K562 (cell line): Measurements from ENCODE around the gene KMT2C.
"Not testable (repeated sequence)": the region's sequence is repeated elsewhere in the genome, so short reads cannot be mapped to it uniquely, and the experiment has no call there.

Experiments used
- CTBP1 ChIP-seq: fragments of 450-650 bp; IDR thresholded peaks from 2 replicates; pipeline ENCODE4 v1.6.1; 2016; ENCODE audit warnings: borderline replicate concordance
- PKNOX1 ChIP-seq: fragments of 450-650 bp; IDR thresholded peaks from 2 replicates; pipeline ENCODE4 v1.6.1; 2016
- SFPQ ChIP-seq: fragments of 200-400 bp; formaldehyde crosslinking; IDR thresholded peaks from 2 replicates; pipeline ENCODE4 v1.6.1; 2017; ENCODE audit warnings: mild to moderate bottlenecking, low read depth, low read length, moderate library complexity
- SMC3 ChIP-seq: conservative IDR thresholded peaks from 2 replicates; pipeline ENCODE4 v1.6.1; 2011; ENCODE audit warnings: low read depth, low read length, improper control_type of control experiment; ENCODE audit not compliant: insufficient read depth

GRCh38 chr7:152394214-152394613, 41.6 kb downstream of the KMT2C start:
- TF ChIP-seq SFPQ, CTBP1, SMC3: not testable (repeated sequence)
- TF ChIP-seq PKNOX1, result peak; percentile 18; the same call in 1 of the 2 replicates
